Ovary (tissue), 3 donors: Measurements from ENCODE around the gene PXK.

Experiments
- EP300 ChIP-seq: sonication (generic); formaldehyde crosslinking; IDR thresholded peaks from one replicate; pipeline ENCODE4 v1.6.1; 2017; ENCODE audit warnings: antibody characterized with exemption
- POLR2A ChIP-seq: fragments of 450-650 bp; IDR thresholded peaks from one replicate; pipeline ENCODE4 v1.6.1; 2017; ENCODE audit warnings: antibody characterized with exemption, mild to moderate bottlenecking, moderate library complexity
- TF ChIP-seq, protein P1 (sequence below), 3 donors: fragments of 450-650 bp in 2 of 3; fragments of 200-600 bp in 1 of 3; IDR thresholded peaks; one replicate each; pipeline versions ENCODE4 v1.5.1 to v1.8.0; 2016 to 2022; ENCODE audit warnings: antibody characterized with exemption in 3 of 3, mild to moderate bottlenecking in 1 of 3
- donor health status: DM: no; HTN: no; CAD: no.

DNA sequence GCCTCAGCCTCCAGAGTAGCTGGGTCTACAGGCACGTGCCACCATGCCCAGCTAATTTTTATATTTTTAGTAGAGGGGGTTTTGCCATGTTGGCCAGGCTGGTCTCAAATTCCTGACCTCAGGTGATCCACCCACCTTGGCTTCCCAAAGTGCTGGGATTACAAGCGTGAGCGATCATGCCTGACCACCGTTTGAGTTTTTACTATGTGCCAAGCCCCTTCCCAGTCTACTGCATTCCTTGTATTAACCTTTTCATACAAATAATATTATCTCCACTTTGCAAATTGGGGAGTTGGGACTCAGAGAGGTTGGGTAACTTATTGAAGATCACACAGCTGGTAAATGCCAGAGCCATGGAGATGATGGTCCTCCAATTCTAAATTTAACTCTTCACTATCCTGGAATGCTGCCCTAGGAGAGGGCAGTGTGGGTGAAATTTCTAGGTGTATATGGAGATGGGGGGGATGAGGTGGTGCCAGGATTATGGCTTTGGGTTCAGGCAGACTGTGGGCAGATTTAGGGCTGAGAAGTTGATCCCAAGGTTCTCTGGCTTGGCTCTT, 1.0 kb upstream of the PXK start:
- TF ChIP-seq, protein P1, sequence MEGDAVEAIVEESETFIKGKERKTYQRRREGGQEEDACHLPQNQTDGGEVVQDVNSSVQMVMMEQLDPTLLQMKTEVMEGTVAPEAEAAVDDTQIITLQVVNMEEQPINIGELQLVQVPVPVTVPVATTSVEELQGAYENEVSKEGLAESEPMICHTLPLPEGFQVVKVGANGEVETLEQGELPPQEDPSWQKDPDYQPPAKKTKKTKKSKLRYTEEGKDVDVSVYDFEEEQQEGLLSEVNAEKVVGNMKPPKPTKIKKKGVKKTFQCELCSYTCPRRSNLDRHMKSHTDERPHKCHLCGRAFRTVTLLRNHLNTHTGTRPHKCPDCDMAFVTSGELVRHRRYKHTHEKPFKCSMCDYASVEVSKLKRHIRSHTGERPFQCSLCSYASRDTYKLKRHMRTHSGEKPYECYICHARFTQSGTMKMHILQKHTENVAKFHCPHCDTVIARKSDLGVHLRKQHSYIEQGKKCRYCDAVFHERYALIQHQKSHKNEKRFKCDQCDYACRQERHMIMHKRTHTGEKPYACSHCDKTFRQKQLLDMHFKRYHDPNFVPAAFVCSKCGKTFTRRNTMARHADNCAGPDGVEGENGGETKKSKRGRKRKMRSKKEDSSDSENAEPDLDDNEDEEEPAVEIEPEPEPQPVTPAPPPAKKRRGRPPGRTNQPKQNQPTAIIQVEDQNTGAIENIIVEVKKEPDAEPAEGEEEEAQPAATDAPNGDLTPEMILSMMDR (IDR thresholded peaks at IDR 0.05): no peak
- TF ChIP-seq POLR2A (no peak), EP300 (no peak)
